ENCODE results near the gene GCGR. TPM values are rescaled to one million over a fixed set of nuclear protein-coding genes. Genes with fewer than 3 reads are reported as not detected.
"Not testable (repeated sequence)": the region's sequence is repeated elsewhere in the genome, so short reads cannot be mapped to it uniquely, and the experiment has no call there.

The GCGR gene
- total RNA-seq, 1 donor from 2014 or later: not detected

- no peak overlapping the region for H3K27ac ChIP-seq
- DNase-seq (peak; percentile 56), ATAC-seq (no peak)
- peaks cover 8% of the 10 kb centered on the region for H3K4me1 ChIP-seq
- H3K9me3 ChIP-seq: no peaks in the 10 kb centered on the region
- H3K36me3 ChIP-seq: peaks cover 4% of the 10 kb centered on the region
- intact Hi-C loops (cut with DNase I): no loop called here
- no peak overlapping the region for H3K4me3 ChIP-seq
- no peak for TF ChIP-seq CTCF (IDR thresholded peaks at IDR 0.05)
- no peaks in the 10 kb centered on the region for H3K27me3 ChIP-seq (ENCODE audit: low read depth)
These were observed 33.7 kb downstream of the GCGR start for GRCh38 chr17:81837641-81838040.

- H3K27me3 ChIP-seq (ENCODE audit: low read depth): no peaks in the 10 kb centered on the region
- H3K4me3 ChIP-seq: no peak overlapping the region
- no peak for ATAC-seq
- intact Hi-C loops (cut with DNase I): no loop called here
- no peak for TF ChIP-seq CTCF (IDR thresholded peaks at IDR 0.05)
- H3K36me3 ChIP-seq: peaks cover 16% of the 10 kb centered on the region
- H3K9me3 ChIP-seq: no peaks in the 10 kb centered on the region
- H3K27ac ChIP-seq: no peak overlapping the region
- peaks cover 5% of the 10 kb centered on the region for H3K4me1 ChIP-seq
- DNase-seq: no peak
These were observed 34.9 kb downstream of the GCGR start for GRCh38 chr17:81838753-81839255.

- Histone ChIP-seq H3K4me3 (no peak overlapping the region), H3K27ac (no peak overlapping the region), H3K4me1 (no peaks in the 10 kb centered on the region), H3K9me3 (no peaks in the 10 kb centered on the region), H3K36me3 (peaks cover 21% of the 10 kb centered on the region), H3K27me3 (ENCODE audit: low read depth) (no peaks in the 10 kb centered on the region)
- ATAC-seq: no peak
- no peak for DNase-seq
- intact Hi-C loops (cut with DNase I): no loop called here
- TF ChIP-seq CTCF (IDR thresholded peaks at IDR 0.05): no peak
These were observed 35.4 kb downstream of the GCGR start for GRCh38 chr17:81839301-81839700.

- H3K27me3 ChIP-seq (ENCODE audit: low read depth); DNase-seq; H3K9me3 ChIP-seq; ATAC-seq; H3K4me3 ChIP-seq; H3K4me1 ChIP-seq; H3K27ac ChIP-seq; intact Hi-C loops (cut with DNase I): not testable (repeated sequence)
- peaks cover 28% of the 10 kb centered on the region for H3K36me3 ChIP-seq
These were observed 36.1 kb downstream of the GCGR start for GRCh38 chr17:81840059-81840458.

GRCh38 chr17:81840826-81841778 lies 37.2 kb downstream of the GCGR start:
- ATAC-seq: peak; percentile 39 to 57
- H3K4me1 ChIP-seq: no peaks in the 10 kb centered on the region
- intact Hi-C loops (cut with DNase I): no loop called here
- no peak overlapping the region for H3K27ac ChIP-seq
- H3K4me3 ChIP-seq: no peak overlapping the region
- no peak for TF ChIP-seq CTCF (IDR thresholded peaks at IDR 0.05)
- H3K27me3 ChIP-seq (ENCODE audit: low read depth): no peaks in the 10 kb centered on the region
- peak; percentile 67 for DNase-seq
- peaks cover 39% of the 10 kb centered on the region for H3K36me3 ChIP-seq
- no peaks in the 10 kb centered on the region for H3K9me3 ChIP-seq

GRCh38 chr17:81841866-81842265 lies 37.9 kb downstream of the GCGR start:
- no peak for DNase-seq
- no peak overlapping the region for H3K27ac ChIP-seq

More at GRCh38 chr17:81841866-81842265, 37.9 kb downstream of the GCGR start:
- Histone ChIP-seq H3K9me3 (no peaks in the 10 kb centered on the region), H3K36me3 (peaks cover 46% of the 10 kb centered on the region), H3K27me3 (ENCODE audit: low read depth) (no peaks in the 10 kb centered on the region), H3K4me3 (no peak overlapping the region), H3K4me1 (no peaks in the 10 kb centered on the region)
- intact Hi-C loops (cut with DNase I): no loop called here
- no peak for ATAC-seq
- TF ChIP-seq CTCF (IDR thresholded peaks at IDR 0.05): no peak

Data from lower lobe of right lung (tissue), 2 donors.